GM11168 (cell line): Measurements from ENCODE around the gene CALU.

Experiments used
- in situ Hi-C: fragments of 300-500 bp; cut with MboI; formaldehyde crosslinking; loops from one replicate; pipeline ENCODE4 v1.12.0; 2022; ENCODE audit warnings: low sequenced_read_pairs; ENCODE audit not compliant: unreplicated experiment

Gene CALU

DNA sequence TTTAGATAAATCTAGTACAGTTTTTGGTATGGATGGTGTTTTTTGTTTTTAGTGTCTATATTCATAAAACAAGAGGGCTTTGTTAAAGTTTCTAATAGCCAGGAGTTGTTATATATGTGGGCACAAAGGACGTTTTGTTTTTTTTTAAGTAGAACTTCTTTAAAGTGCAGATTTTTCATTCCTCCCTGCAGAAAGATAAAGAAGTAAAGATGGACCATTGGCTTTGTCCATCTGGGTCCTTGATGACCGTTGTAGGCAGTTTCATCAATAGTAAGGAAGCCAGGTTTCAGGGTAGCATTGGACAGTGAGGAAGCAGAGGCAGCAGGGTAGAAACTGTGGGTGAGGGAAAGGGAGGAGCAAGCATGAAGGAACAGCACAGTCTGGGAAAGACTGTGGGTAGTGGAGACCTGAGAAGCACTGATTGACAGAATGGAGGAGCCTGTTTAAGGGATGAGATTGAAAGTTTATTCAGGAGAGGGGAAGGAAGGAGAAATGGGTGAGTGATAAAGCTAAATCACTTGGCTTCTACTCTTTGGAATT, 5.3 kb downstream of the CALU start:
- in situ Hi-C loops = no loop called here

GRCh38 chr7:128745706-128746105, 6.5 kb downstream of the CALU start:
- in situ Hi-C loops = no loop called here

DNA sequence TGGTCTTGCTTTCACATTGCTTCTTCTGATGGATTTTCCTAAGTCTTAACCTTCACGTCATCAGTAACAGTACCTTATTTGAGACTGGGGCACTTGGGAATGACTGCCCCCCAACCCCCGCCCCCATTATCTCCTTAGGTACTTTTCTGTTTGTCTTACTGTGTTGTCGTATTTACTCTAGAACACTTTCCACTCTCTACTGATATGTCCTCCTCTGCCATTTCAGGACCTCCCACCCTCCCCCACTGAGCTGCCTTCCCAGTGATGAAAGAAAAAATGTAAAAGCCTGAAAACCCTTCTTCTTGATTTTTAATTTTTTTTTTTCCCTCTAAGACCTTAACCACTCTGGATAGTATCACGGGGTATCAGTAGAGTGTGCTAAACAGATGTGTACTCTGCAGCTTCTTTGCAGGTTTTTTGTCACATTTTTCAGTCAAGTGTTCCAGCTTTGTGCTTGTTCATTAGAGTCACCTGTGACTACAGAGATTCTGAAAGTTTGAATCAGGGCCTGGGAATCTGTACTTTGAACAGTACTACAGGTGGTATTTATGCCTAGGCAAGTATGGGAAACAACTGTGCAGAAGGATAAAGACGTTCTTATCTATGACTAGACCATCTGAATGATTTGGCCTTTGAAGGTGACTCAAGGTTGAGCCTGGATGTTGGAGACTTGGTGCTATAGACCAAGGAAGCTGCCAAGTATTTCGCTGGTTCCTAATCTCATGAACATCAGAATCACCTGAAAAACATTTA, 8.3 kb downstream of the CALU start:
- in situ Hi-C loops = no loop called here

- in situ Hi-C loops = no loop called here
Observed at GRCh38 chr7:128752251-128752650, 13.1 kb downstream of the CALU start.

DNA sequence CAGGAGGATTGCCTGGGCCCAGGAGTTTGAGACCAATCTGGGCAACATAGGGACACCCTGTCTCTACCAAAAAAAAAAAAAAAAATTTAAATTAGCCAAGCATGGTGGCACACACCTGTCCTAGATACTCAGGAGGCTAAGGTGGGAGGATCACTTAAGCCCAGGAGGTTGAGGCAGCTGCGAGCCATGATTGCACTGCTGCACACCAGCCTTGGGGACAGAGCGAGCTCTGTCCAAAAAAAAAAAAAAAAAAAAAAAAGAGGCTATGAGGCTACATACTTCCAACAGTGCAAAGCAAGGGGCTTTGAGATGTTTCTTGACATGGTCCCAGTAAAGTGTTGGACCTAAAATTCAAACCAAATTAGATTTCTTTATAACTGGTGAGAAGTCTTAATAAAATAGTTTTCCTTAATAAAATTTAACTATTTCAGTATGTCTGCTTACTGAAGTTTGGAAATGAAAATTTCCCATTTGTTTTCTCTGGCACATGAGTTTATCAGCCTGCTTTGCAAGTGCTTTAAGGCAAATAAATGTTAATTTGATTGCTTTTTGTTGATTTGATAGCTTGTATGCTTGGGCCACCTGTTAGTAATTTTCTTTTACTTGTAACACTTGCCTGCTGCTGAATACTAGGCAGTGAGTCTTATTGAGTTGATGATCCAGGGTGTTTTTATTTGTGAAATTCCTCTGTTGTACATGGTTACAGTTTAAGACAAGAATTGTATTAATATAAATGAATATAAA, 16.1 kb downstream of the CALU start:
- in situ Hi-C loops = no loop called here

- in situ Hi-C loops = no loop called here
Observed at GRCh38 chr7:128755819-128756476, 16.8 kb downstream of the CALU start.

DNA sequence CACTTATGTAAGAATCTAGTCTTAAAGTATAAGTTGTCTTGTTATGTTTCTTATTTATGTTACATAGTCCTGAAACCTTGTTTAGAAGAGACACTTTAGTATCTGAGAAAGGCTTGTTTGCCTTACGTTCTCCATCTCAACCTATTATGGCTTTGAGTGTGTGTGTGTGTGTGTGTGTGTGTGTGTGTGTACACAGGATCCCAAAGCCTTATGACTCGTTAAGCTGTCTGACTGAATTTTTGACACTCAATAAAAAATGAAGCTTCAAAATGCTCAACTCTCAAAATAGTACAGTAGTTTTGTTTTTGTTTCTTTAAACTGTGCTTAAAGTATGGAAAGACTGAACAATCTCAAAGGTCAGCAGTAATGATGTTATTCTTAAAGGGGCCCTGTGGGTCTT, 18.0 kb downstream of the CALU start:
- in situ Hi-C loops = no loop called here

GRCh38 chr7:128758553-128758952, 19.4 kb downstream of the CALU start:
- in situ Hi-C loops = no loop called here

- in situ Hi-C loops = no loop called here
Observed at GRCh38 chr7:128759242-128759641, 20.1 kb downstream of the CALU start.

DNA sequence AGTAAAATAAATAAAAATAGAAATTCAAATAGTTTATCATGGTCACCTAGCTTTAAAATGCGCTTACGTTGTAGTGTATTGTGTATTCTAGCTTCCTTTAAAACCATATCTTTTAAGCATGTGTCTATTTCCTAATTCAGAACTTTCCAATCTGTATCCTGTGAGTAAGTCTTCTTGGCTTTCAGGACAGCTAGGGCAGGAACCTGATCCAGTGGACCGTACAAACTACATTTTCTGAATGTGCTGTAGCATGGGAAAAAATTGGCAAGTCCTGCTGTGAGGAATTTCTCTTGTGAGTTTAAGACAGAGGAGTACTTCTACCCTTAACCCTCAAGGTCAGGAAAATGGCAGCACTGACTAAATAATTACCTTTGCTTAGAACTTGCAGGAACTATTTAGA, 24.4 kb downstream of the CALU start:
- in situ Hi-C loops = no loop called here

DNA sequence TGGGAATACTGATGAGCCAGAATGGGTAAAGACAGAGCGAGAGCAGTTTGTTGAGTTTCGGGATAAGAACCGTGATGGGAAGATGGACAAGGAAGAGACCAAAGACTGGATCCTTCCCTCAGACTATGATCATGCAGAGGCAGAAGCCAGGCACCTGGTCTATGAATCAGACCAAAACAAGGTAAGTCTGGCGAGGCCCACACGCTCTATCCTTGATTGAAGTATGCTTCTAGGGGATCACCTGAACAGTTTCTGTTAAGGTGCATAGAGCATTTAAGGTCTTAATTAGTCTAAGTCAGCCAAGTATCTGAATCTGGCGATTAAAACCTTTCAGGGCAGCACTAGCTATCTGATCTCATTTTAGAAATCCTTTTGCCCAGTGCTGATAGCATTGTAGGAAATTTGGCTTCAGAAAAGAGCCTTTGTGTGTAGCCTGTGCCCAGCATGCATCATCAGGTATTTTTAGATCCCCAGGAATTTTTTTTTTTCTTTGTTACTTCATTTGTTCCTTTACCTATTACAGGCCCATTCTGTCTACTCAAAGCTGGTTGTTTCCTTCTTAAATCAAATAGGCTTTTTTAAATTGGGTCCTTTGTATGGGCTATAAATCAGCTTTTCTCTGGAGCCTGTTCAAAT, 28.4 kb downstream of the CALU start:
- in situ Hi-C loops = no loop called here

GRCh38 chr7:128770233-128770632, 31.1 kb downstream of the CALU start:
- in situ Hi-C loops = no loop called here

DNA sequence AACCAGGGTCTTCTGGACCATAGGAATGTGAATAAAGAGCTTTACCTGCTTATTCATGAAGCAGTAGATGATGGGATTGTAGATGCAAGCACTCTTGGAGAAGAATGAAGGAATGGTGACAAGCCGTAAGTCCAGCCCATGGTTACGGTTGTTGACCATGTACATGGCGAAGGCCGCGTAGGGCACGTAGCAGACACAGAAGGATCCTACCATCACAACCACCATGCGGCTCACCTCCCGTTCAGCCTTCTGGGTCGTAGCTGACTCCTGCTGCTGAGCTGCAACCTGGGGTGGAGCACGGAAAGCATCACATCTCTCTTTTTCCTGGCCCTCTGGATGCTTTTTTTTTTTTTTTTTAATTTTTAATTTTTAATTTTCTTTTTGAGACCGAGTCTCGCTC, 34.4 kb downstream of the CALU start:
- in situ Hi-C loops = no loop called here

- in situ Hi-C loops = no loop called here
Observed at GRCh38 chr7:128774029-128774689, 35.0 kb downstream of the CALU start.

- in situ Hi-C loops = no loop called here
Observed at GRCh38 chr7:128774921-128775320, 35.8 kb downstream of the CALU start.

- in situ Hi-C loops = no loop called here
Observed at GRCh38 chr7:128775744-128776474, 36.8 kb downstream of the CALU start, which contains the start of gene OPN1SW. OPN1SW (minus strand) TSS chr7:128775794; CDS start chr7:128775781, 13 bp downstream.

- in situ Hi-C loops = no loop called here
Observed at GRCh38 chr7:128777156-128778123, 38.3 kb downstream of the CALU start.

DNA sequence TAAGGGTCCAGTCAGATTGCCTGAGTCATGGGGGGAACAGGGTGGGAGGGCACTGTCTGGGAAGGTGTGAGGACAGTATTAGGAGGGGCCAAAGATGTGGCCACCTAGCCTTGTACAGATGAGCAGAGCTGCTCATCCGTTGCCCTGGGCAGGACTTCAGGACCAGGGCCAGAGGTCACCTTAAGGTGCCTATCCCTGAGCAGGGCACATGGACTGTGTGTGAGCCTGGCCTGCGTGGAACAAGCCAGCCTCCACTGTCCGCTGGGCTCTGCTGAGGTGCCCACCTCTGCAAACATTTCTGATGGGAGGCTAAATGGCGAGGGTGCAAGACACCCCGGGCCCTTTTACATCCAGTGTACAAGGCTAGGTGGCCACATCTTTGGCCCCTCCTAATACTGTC, 39.8 kb downstream of the CALU start:
- in situ Hi-C loops = no loop called here
